HG03175 (cell line): ENCODE measurements around the gene KCNA4.
"Not testable (repeated sequence)": the region's sequence is repeated elsewhere in the genome, so short reads cannot be mapped to it uniquely, and the experiment has no call there.

ENCODE experiments used
- ATAC-seq: cut with Tn5 transposase; IDR thresholded peaks from one replicate; pipeline ENCODE4 v1.9.1; 2021; ENCODE audit warnings: mild to moderate bottlenecking, moderate library complexity; ENCODE audit not compliant: unreplicated experiment

Gene KCNA4

DNA sequence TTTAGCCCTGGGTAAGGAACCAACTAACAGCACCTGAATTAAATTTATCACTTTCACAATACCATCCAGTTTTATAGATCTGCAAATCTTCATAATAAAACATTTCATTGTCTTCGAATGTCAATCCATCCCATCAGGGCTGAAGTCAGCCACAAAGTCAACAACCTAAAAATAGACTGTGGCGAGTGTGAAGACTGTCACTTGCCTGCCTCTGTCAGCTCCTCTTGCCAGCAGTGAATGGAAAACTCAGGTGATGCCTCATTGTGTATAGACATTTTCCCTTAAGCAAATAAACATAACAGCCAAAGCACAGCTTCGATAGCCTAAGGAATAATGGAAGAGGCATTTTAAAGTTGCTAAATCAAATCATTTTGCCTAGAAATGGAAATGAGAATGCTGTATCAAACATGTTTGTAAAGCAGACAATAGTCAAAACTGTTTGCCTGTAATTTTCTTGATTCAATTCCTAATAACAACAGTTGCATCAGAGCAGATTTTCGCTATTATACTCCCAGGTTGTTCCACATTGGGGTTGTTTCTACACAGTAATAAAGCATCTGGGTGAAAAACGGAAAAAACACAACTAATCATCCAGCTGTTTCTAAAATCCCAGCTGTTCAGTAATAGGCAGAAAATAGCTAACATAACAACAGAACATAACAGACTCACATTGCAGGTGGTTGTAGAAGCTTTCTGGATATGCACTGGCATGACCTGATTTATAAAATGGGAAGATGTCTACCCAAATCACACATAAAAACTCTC lies 15.7 kb downstream of the KCNA4 start:
- ATAC-seq, result no peak

GRCh38 chr11:29996016-29996415 lies 20.8 kb downstream of the KCNA4 start:
- peak; percentile 93 for ATAC-seq

DNA sequence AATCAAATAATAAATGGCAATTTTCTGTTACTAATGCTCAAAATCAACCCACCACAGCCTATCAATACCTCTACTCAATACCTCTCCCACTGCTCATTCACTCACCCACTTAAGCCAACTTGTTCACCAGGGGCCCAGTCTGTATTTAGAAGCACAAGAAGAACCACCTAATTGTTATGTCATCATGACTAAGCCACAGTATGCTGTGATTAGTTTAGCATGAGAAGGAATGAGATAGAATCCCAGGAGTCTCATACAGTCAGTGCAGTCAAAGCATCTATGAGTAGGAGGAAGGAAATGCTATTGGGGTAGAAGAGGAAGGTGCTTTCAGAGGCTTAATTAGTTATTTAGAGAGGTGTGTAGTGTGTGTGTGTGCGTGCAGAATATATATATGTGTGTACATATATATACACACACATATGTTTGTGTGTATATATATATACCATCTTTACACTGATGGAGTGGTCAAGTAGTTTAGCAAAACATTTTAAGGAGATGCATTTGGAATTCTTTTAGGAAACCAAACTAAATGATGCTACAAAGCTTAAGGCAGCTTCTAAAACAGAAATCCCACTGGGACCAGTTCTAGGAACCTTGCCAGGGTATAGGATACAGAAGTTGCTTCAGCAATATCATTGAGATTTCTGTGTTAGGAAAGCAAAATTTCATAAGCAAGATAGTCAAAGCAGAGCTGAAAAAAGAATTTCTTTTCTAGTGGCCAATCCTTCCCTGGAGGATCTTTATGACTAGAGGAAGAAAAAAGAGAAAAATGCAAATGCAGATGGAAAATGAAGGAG lies 27.5 kb downstream of the KCNA4 start:
- no peak for ATAC-seq

GRCh38 chr11:29985248-29985647 lies 31.6 kb downstream of the KCNA4 start:
- no peak for ATAC-seq

DNA sequence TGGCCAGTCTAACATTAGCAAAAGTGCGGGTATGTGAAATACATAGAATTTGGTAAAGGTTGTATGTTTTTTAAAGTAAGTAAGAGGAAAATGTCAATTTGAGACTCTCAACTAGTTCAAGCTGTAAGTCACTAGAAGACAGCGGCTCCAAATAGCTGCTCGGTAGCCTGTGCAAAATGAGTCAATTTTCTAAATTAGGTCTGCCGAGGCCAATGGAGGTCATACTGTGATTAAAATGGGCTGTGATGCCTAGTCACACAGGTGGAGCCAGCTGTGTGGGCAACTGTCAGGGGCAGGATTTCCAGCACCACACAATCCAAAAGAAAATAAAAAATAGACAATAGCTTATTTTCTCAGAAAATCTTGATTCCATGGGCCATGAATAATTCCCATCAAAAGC lies 32.3 kb downstream of the KCNA4 start:
- no peak for ATAC-seq

DNA sequence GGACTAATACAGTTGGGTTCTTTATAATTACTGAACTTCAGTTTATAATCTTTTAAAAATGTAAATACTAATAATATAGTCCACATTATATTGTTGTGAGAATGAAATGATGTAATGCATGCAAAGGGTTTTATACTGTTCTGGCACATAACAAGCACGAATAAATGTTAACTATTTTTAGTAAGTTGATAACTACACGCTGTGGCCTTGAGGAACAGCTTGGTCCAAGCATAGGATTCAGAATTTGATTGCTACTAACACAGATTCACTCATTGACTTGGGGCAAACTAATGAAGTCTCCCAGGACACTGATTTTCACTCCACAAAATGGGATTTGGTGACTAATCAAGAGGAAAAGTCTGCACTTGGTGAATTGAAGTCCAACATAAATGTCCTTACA lies 38.3 kb downstream of the KCNA4 start:
- ATAC-seq, result no peak

GRCh38 chr11:29975580-29975979 lies 41.2 kb downstream of the KCNA4 start:
- ATAC-seq, result not testable (repeated sequence)

- ATAC-seq, result no peak
Measured at GRCh38 chr11:29963796-29964195, 53.0 kb downstream of the KCNA4 start.

GRCh38 chr11:29963036-29963435 lies 53.8 kb downstream of the KCNA4 start:
- no peak for ATAC-seq

GRCh38 chr11:29962243-29962642 lies 54.6 kb downstream of the KCNA4 start:
- ATAC-seq, result peak; percentile 86
